HG03095 (cell line): Measurements from ENCODE around the gene MCRIP2.

Source experiments
- ATAC-seq: cut with Tn5 transposase; IDR thresholded peaks from one replicate; pipeline ENCODE4 v1.9.1; 2021; ENCODE audit warnings: moderate library complexity; ENCODE audit not compliant: unreplicated experiment

The MCRIP2 gene

DNA sequence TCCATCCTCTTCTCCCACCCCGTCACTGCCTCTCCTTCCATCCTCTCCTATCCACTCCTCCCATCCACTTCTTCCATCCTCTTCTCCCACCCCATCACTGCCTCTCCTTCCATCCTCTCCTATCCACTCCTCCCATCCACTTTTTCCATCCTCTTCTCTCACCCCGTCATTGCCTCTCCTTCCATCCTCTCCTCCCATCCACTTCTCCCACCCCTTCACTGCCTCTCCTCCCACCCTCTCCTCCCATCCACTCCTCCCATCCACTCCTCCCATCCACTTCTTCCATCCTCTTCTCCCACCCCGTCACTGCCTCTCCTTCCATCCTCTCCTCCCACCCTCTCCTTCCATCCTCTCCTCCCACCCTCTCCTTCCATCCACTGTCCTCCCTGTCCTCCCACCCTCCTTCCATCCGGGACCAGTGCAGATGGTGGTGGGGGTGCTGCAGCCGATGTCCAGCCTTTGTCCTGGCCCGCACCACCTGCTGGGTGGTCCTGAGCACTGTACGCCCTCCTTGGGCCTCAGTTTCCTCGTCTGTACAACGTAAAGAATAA lies 9.7 kb upstream of the MCRIP2 start:
- no peak for ATAC-seq

DNA sequence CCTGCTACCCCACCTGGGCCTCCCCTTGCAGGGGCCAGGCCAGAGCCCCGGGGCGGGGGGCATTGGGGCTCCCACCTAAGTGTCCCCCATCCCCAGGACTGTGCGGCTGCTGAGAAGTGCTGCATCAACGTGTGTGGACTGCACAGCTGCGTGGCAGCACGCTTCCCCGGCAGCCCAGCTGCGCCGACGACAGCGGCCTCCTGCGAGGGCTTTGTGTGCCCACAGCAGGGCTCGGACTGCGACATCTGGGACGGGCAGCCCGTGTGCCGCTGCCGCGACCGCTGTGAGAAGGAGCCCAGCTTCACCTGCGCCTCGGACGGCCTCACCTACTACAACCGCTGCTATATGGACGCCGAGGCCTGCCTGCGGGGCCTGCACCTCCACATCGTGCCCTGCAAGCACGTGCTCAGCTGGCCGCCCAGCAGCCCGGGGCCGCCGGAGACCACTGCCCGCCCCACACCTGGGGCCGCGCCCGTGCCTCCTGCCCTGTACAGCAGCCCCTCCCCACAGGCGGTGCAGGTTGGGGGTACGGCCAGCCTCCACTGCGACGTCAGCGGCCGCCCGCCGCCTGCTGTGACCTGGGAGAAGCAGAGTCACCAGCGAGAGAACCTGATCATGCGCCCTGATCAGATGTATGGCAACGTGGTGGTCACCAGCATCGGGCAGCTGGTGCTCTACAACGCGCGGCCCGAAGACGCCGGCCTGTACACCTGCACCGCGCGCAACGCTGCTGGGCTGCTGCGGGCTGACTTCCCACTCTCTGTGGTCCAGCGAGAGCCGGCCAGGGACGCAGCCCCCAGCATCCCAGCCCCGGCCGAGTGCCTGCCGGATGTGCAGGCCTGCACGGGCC lies 8.9 kb upstream of the MCRIP2 start:
- no peak for ATAC-seq

DNA sequence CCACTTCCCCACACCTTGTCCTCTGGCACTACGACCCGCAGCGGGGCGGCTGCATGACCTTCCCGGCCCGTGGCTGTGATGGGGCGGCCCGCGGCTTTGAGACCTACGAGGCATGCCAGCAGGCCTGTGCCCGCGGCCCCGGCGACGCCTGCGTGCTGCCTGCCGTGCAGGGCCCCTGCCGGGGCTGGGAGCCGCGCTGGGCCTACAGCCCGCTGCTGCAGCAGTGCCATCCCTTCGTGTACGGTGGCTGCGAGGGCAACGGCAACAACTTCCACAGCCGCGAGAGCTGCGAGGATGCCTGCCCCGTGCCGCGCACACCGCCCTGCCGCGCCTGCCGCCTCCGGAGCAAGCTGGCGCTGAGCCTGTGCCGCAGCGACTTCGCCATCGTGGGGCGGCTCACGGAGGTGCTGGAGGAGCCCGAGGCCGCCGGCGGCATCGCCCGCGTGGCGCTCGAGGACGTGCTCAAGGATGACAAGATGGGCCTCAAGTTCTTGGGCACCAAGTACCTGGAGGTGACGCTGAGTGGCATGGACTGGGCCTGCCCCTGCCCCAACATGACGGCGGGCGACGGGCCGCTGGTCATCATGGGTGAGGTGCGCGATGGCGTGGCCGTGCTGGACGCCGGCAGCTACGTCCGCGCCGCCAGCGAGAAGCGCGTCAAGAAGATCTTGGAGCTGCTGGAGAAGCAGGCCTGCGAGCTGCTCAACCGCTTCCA lies 8.1 kb upstream of the MCRIP2 start:
- ATAC-seq: no peak

DNA sequence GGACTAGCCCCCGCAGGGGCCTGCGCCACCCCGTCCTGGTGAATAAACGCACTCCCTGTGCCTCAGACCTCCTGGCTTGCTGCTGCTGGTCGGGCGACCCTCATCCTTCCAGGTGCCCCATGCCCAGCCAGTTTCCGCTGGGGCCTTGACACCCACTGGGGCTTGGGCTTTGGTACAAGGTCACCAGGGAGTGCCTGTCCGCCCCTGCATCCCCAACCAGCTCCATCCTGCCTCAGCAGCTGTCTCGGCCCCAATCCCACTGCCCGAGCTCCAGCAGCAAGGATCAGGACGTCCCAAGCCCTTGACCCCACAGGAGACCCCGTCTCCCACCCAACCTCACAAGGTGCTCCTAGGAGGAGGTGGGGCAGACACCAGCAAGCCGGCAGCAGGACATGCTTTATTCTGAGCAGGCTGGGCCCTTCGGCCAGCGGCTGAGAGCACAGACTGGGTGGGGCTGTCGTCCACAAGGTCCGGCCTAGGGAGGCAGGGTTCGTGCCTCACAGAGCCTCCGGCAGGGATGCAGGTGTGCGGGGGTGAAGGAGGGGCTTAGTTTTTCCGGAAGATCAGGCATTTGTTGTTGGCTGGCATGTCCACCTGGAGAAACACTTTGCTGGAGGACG lies 7.5 kb upstream of the MCRIP2 start:
- no peak for ATAC-seq

DNA sequence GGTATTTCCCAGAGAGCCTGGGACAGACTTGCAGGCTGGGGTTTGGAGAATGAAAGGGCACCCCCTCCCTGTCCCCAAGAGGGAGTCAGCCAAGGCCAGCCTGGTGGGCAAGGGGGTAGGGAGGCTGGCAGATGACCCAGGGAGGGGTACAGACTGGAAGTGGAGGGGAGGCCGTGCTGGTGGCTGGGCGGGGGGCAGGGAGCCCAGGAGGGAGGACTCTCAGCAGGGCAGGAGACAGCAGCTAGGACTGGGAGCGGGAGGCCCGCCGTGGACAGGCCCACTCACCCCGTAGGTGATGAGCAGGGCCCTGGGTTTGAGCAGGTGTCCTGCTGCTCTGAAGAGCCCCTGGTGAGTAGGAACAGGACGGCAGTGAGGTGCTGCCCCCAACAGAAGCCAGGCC lies 6.6 kb upstream of the MCRIP2 start:
- no peak for ATAC-seq

DNA sequence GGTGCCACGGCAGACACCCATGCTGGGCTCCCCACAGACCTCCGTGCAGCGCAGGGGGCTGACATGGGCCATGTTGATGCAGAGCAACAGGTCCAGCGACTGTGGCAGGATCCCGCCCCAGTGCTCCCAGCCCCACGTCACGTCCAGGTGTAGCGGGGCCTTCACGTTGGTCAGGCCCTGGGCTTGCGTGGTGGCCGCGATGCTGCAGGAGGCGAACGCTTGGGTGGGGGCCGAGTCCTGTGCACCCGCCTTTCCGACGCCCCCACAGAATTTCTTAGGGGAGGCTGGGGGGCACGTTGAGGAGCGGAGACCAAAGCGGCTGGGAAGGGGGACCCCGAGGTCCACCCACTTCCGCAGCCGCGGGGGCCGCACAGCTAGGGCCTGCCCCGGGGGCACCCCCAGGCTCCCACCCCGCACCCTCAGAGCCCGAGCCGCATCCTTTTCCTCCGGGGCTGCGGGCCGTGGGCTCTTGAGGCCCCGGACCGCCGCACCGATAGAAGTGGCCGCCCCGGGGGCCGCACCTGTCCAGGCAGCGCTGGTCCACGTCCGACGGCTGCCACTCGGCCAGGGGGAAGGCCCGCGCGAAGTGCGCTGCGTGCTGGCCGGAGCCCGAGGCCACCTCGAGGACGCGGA lies 5.9 kb upstream of the MCRIP2 start:
- no peak for ATAC-seq

DNA sequence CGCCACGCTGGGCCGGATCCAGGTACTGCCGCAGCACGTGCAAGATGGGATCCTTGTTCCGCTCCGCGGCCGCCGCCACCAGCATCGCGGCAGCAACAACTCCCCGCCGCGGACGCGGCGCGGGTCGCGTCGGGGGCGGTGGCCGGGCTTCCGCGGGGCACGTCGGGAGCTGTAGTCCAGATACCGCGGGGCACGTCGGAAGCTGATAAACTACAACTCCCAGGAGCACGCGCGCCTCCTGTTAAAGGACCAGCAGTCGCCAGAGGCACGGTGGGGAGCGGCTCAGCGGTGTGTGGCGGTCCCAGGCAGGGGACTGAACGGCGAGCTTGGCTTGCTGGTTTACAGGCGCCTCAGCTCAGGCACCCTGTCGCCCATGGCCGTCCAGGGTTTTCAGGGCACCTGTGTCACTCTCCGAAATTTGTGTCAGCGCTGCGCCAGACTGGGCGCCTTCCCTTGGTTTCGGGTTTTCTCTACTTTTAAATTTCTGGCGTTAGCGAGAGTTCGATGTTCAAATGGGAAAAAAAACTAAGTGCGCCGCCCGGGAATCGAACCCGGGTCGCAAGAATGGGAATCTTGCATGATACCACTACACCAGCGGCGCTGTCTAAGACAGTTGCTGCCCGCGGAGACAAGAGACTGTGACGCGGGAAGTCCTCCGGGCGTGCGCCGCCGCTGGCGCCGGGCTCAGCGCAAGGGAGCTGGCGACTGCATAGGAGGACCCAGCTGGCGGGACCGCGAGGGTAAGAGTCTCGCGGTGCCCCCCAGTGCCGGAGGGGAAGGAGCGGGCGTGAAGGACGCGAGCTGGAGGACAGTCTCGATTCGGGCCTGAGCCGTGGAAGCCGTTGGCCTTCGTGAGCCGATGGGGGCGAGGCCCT lies 5.2 kb upstream of the MCRIP2 start, which contains the start of gene METTL26:
Gene METTL26, minus strand, starts transcription at position 100 of the 875 bp plus-strand sequence. Its CDS starts 15 bp downstream, at position 85.
- peak; percentile 61 for ATAC-seq

DNA sequence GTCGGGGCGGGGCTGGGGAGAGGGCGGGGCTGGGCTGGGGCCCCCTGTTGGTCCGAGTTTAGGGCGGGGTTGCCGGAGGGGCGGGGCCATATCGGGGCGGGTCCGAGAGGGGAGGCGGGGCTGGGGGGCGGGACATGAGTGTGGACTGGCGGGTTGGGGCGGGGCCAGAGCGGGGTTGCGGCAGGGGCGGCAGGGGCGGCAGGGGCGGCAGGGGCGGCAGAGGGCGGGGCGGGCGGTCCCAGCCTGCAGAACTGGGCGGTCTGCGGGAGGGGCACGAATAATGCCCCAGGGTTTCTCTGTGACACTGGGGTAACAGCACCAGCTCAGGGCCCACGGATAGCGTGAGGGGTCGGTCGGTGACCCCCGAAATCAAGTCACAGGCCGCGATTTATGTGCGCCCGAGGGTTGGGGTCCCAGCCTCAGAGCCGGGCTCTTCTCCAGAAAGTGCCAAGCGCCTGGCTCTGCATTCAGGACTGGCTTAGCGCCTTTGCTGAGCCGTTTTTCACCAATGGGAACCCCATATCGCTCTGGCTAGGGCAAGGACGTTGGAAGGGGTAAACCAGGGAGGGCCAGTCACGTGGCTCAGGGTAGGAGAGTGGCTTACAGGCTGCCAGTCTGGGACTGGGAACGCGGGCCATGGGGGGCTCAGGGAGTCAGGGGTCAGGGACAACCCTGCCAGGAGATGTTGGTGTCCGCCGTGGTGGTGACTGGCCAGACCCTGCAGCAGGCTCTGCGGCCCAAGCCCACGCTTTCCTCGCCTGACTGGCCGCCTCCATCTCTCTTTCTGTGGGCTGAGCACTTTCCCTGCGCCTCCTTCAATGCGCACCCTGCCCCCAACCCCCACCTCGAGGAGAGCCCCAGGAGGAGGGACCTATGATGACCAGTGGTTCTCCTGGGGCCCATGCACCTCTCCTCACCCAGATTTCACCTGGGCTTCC lies 4.3 kb upstream of the MCRIP2 start:
- no peak for ATAC-seq

DNA sequence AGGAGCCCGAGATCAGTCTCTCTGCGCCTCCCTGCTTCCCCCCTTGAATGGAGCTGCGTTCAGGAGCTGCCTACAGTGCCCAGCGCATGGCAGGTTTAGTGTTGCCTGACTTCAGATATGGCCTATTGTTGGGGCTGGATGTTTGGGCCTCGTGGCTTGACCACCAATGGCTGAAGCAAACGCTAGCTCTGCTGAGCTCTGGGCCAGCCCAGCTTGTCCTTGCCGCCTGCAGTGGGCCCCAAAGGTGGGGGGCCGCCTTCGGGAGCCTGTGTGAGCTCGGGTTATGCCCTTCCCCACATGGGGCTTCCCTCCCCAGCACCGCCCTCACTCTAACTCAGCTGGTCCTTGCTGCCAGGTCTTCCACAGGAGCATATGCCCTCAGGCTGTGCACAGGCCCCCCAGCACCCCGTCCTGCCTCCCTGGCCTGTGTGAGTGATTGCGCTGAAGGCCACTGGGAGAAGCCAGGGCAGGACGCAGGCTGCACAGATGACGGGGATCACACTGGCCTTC lies 3.5 kb upstream of the MCRIP2 start:
- no peak for ATAC-seq

DNA sequence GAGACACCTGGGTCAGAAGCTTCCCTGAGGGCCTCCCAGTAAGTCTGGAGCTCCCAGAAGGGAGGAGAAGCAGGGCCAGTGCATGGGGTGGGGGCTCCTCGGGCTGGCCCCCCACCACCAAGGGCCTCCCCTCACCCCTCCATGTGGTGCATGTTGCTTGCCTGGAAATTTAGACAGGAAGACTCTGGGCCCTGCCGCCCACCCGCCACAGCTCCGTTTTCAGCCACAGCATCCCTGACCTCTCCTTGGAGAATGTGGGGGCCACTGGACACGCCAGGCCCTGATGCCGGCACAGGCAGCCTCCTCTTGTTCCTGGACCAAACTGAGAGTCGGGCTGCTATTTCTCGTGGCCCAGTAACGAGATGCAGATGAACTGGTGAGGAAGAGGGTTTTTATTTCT lies 2.8 kb upstream of the MCRIP2 start:
- ATAC-seq: no peak

DNA sequence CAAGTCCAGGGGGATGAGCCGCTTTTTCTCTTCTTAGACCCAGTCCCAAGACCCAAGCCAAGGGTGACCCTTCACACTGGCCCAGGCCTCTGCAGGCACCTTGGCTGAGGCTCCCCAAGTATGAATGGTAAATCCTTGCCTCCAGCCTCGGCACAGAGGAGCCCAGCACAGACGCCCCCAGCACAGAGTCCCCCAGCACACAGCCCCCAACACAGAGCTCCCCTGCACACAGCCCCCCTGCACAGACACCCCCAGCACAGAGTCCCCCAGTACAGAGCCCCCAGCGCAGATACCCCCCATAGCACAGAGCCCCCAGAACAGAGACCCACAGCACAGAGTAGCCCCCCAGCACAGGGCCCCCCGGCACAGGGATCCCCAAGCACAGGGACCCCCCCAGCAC lies 1.0 kb upstream of the MCRIP2 start:
- ATAC-seq: no peak

DNA sequence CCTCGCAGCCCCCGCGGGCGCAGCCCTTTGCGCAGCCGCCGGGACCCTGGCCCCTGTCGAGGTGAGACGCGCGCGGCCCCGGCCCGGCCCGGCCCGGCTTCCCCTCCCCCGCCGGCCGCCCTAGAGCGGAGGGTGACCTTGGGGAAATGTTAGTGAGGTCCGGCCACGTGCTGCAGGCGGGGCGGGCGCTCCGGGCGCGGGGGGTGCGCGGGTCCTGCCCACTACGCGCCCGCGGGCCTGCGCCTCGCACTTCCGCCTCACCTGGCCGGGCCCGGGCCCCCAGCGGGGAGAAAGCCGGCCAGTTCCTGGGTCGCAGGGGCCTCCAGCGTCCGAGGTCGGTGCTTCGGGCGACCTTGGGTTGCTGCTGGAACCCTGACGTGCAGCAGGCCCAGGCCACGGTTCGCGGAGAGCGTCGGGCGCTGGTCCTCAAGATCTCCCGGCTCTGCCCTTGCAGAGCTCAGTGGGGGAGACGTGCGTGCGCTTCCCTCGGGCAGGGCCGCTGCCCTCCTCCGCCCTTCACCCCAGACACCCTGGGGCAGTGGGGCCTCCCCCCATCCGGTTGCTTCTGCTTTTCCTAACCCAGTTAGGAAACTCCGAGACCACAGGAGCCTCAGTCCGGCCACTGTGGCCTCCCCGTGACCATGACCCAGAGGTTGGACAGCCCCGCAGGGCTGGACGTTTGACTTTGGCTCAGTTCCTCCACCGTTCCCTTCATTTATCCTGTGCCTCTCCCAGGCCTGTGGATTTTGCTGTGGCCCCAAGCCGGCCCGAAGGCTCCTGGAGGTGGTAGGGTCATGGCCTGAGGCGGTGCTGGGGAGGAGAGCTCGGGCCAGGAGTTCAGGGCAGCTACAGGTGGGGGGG lies 791 bp downstream of the MCRIP2 start:
- peak; percentile 17 for ATAC-seq

DNA sequence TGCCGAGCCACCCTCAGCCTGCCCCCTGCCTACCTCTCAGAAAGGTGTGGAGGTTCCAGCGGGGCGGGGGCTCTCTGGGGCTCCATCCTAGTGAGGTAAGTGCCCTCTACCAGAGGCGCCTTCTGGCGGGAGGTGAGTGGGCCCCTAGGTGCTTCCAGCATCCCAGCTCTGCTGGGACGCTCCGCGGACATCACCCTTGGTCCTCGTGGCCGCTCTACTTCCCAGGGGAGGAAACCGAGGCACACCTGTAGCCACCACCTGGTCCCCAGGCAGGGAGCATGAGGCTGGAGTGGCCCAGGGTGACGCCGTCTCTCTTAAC lies 1.4 kb downstream of the MCRIP2 start:
- no peak for ATAC-seq

DNA sequence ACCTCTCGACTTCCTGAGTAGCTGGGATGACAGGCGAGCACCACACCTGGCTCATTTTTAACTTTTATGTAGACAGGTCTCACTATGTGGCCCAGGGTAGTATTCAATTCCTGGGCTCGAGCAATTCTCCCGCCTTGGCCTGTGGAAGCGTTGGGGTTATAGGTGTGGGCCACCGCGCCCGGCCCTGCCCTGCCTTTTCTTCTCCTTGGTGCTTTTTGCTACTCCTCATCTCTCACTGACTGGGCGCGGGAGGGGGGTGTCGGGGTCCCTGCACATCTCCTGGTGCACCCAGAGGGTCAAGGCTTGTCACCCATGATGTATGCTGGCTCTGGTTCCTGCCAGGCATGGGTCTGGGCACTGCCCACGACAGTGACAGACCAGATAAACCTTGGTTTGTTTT lies 2.9 kb downstream of the MCRIP2 start:
- ATAC-seq: no peak

DNA sequence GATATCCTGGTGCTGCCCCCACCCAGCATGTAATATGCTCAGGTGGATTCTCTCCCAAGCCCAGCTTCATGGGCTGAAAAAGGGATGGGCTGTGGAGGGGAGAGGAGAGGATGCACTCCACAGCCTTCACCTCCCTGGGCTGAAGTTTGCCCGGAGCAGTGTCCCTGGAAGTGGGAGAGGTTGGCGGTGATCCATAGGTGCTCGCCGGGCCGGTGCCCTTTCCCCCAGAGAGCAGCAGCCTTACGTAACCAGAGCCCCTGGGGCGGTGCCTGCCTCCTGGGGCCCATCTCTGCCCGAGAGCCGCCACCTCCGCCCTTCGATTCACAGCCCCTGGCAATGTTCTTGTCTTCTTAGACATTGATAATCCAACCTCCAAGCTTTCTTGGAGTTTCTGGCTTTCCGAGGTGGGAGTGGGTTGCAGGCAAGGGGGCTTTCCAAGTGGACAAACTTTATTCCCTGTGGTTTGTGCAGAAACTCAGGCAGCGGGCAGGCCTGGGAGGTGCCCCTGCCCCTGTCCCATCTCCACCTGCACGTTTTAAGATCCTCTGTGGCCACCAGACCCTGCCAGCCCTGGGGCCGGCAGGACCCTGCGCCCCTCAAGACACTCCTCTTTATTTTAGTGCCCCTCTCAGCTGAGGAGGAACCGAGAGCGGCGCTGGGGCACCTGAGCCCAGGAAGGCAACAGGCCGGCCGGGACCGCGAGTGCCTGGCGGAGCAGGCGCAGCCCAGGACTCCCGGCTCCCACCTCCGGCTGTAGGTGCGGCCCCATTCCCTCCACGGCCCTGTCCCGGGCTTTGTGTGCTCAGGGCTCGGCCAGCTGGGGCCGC lies 4.4 kb downstream of the MCRIP2 start:
- no peak for ATAC-seq

DNA sequence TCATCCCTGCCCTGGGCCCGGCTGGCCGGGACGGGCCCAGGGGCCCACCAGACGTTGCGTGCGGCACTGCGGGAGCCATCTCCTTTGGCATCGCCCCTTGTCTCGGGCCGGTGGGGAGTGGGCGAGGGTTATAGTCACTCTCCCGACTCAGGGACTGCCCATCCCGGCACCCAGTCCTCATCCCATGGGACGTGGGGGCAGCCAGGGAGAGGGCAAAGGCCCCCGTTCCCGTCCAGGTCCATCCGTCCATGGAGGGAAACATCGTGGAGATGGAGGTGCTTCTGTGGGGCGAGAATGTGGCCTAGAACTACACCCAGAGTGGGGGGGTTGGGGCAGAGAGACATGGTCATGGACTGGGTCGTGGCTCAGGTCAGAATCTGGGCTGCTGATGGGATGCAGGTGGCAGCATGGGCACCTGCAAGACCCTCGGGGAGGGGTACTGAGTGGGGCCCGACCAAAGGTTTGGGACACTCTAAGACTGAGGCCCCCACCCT lies 5.1 kb downstream of the MCRIP2 start:
- no peak for ATAC-seq
